Choroid plexus epithelial cell (primary cell): ENCODE data around the gene WBP1.

ENCODE experiments used
- DNase-seq: peaks from one replicate; pipeline ENCODE4 v3.0.0-alpha.2; 2010; ENCODE audit warnings: low read depth
- H3K4me3 ChIP-seq: 2 replicates; pipeline ENCODE4 v1.5.1; 2011; ENCODE audit warnings: low read depth, mild to moderate bottlenecking, control low read depth, low read length, moderate library complexity
- TF ChIP-seq, protein P1 (sequence below): conservative IDR thresholded peaks from 2 replicates; pipeline ENCODE4 v1.5.1; 2011; ENCODE audit warnings: low read depth, mild to moderate bottlenecking, control low read depth, inconsistent platforms, low read length, moderate library complexity

WBP1 gene

GRCh38 chr2:74428675-74429074 lies 29.6 kb upstream of the WBP1 start:
- TF ChIP-seq, protein P1, sequence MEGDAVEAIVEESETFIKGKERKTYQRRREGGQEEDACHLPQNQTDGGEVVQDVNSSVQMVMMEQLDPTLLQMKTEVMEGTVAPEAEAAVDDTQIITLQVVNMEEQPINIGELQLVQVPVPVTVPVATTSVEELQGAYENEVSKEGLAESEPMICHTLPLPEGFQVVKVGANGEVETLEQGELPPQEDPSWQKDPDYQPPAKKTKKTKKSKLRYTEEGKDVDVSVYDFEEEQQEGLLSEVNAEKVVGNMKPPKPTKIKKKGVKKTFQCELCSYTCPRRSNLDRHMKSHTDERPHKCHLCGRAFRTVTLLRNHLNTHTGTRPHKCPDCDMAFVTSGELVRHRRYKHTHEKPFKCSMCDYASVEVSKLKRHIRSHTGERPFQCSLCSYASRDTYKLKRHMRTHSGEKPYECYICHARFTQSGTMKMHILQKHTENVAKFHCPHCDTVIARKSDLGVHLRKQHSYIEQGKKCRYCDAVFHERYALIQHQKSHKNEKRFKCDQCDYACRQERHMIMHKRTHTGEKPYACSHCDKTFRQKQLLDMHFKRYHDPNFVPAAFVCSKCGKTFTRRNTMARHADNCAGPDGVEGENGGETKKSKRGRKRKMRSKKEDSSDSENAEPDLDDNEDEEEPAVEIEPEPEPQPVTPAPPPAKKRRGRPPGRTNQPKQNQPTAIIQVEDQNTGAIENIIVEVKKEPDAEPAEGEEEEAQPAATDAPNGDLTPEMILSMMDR, result no peak
- no peak overlapping the region for H3K4me3 ChIP-seq
- DNase-seq, result no peak

DNA sequence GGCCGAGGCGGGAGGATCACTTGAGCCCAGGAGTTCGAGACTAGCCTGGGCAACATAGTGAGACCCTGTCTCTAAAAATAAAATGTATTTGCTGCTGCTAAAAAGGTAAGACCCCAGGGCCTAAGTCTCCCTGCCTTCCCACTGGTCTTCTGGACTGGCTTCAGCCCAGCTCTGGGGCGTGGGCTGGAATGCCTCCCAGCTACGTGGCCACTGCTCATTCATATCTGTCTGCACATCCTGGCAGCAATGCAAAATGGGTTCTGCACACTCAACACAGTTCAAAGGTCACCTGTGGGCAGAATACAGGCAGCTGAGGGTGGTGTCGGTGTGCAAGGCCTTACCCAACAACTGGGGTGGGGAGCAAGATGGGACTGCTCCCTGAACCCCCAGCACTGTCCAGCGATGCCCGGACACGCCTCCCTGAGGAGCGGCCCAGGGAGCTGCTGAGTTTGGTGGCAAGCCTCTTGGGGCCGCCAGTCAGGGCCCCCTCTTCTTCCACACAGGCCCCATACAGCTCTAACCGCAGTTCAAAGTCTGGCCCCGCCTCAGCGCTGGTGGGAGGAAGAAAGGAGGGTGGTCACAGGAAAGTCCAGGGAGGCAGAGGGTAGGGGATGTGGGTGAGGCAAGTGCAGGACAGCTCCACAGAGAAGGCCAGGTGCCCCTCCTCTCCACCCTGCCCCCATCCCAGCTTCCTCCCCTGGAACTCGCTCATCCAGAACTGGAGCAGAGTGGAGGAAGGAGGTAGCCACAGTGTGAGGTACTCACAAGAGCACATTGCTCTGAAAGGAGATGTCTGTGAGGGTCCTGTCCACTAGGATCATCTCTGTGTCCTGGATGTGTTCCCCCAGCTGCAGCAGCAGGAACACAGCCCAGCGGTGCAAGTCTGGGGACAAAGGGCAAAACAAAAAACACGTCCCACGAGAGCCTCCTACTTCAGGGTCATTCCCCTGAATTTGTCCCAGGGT lies 28.5 kb upstream of the WBP1 start:
- TF ChIP-seq, protein P1, result no peak
- no peak overlapping the region for H3K4me3 ChIP-seq
- DNase-seq, result no peak

DNA sequence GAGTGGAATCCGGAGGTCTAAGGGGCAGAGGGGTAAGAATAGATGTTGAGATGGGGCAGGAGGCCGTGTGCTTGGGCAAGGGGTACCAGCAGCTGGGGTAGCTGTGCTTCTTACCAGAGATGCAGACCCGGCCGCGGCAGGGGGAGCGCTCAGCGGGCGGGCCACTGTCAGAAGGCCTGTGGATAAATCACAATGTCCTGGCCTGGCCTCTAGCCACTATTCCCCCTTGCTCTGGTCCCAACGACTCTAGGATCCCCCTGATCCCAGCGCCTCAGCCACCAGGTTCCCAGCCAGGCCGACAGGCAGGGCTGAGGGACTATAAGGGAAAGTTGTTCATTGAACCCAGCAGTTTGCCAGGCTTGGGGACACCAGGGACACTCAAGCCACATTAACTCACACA lies 27.7 kb upstream of the WBP1 start:
- DNase-seq, result no peak
- TF ChIP-seq, protein P1, result no peak
- H3K4me3 ChIP-seq, result no peak overlapping the region

DNA sequence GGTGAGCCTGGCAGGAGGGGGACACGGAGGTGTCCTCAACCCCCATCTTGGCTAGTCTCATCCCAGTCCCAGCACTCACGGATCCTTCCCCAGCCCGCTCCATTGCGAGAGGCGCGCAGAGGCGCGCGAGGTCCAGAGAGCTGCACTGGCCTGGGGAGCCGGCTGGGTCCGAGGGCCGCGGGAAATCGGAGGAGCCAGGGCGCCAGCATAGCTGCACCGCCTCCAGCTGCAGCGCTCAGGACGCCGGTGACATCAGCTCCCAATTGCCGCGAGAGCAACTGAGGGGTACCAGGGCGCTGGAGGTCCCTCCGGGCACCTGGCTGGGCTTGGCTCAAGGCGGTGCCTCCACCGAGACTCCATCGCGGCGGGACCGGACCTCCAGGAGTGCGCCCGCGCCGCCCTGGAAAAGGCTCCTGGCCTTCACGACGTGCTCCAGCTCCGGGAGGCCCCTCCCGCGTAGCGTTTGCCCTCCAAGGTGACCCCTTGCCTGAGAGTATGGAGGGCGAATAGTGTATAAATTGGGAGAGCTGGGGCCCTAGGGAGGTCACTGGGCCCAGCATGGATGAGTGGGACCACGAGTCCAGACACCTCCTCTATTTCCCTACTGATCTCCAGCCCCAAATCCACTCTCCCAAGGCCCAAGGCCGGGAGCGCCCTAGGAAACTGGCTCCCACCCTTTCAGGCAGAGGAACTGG lies 22.0 kb upstream of the WBP1 start:
- no peak for DNase-seq
- H3K4me3 ChIP-seq, result no peak overlapping the region
- TF ChIP-seq, protein P1, result no peak

DNA sequence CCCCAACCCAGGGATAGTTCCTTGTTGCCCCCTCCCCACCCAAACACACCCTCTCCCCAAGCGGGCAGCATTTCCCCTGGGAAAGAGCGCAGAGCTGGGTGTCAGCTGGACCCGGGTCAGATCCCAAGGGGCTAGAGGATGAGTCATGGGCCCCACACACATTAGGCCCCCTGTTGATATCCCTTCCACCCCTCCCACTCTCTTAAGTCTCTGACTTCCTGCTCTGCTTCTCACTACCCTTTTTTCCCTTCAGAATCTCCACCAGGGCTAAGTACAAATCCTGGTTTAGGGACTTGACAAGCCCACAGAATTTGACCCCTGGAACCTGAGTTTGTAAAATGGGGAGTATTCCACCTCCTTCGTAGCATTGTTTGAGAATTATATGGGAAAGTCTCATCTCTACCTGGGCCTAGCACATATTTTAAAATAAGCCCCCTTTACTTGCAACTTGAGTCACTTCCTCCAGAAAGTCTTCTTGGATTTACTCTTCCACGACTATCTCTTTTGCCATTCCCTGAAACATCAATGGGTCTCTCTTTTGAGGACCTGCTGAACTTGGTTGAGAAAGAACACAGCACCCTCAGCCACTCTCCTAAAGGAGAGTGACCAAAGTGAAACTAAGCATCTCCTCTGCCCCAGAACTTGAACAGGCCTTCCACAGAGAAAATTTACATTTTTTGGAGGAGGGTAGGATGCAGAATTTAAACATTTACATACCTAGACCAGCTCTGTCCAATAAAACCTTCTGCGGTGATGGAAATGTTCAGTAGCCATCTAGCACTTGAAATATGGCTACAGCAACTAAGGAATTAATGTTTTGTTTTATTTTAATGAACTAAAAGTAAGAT lies 21.2 kb upstream of the WBP1 start:
- TF ChIP-seq, protein P1, result no peak
- peak; percentile 75 for DNase-seq
- H3K4me3 ChIP-seq, result no peak overlapping the region

GRCh38 chr2:74438248-74438647 lies 20.0 kb upstream of the WBP1 start:
- no peak overlapping the region for H3K4me3 ChIP-seq
- no peak for DNase-seq
- TF ChIP-seq, protein P1, result no peak
